Liver (tissue), 9 donors: Measurements from ENCODE around the gene MXRA5. TPM values are rescaled to one million over a fixed set of nuclear protein-coding genes. Genes with fewer than 3 reads are reported as not detected.

Source experiments
- DNase-seq: peaks from one replicate; pipeline ENCODE4 v3.0.0-alpha.2; 2017; ENCODE audit warnings: low spot score
- H3K27ac ChIP-seq, 2 donors: one replicate each; pipeline ENCODE4 v1.7.0; 2013; ENCODE audit warnings: inconsistent platforms in 2 of 2, low read length in 2 of 2, control low read depth in 1 of 2, low read depth in 1 of 2, mild to moderate bottlenecking in 1 of 2
- H3K27me3 ChIP-seq, 4 donors: one replicate each; pipeline versions ENCODE4 v1.6.1 to v1.7.0; 2013; ENCODE audit warnings: low read length in 3 of 4, inconsistent platforms in 1 of 4, mild to moderate bottlenecking in 1 of 4, moderate library complexity in 1 of 4; ENCODE audit not compliant: control insufficient read depth in 4 of 4, insufficient read depth in 4 of 4
- H3K36me3 ChIP-seq, 4 donors: one replicate each; pipeline versions ENCODE4 v1.6.1 to v1.7.0; 2013; ENCODE audit warnings: low read length in 3 of 4, mild to moderate bottlenecking in 3 of 4, low read depth in 1 of 4, moderate library complexity in 1 of 4; ENCODE audit not compliant: control insufficient read depth in 4 of 4, insufficient read depth in 3 of 4
- H3K4me1 ChIP-seq, 4 donors: one replicate each; pipeline versions ENCODE4 v1.6.1 to v1.7.0; 2013; ENCODE audit warnings: low read length in 3 of 4, mild to moderate bottlenecking in 3 of 4, moderate library complexity in 1 of 4; ENCODE audit not compliant: control insufficient read depth in 4 of 4, insufficient read depth in 4 of 4
- H3K4me3 ChIP-seq, 3 donors: one replicate each; pipeline versions ENCODE4 v1.6.1 to v1.7.0; 2013; ENCODE audit warnings: low read length in 3 of 3, control low read depth in 1 of 3, low read depth in 1 of 3, mild to moderate bottlenecking in 1 of 3
- H3K9ac ChIP-seq, 2 donors: one replicate each; pipeline ENCODE4 v1.7.0; 2013; ENCODE audit warnings: low read length in 2 of 2, mild to moderate bottlenecking in 2 of 2, moderate library complexity in 2 of 2, control low read depth in 1 of 2, low read depth in 1 of 2
- H3K9me3 ChIP-seq, 4 donors: one replicate each; pipeline versions ENCODE4 v1.6.1 to v1.7.0; 2013; ENCODE audit warnings: low read length in 3 of 4; ENCODE audit not compliant: control insufficient read depth in 4 of 4
- GABPA ChIP-seq, 2 donors: IDR thresholded peaks in 1 of 2; conservative IDR thresholded peaks in 1 of 2; 2 replicates each; pipeline ENCODE4 v1.6.1; 2016; ENCODE audit warnings: antibody characterized with exemption in 2 of 2, mild to moderate bottlenecking in 1 of 2, moderate library complexity in 1 of 2
- JUND ChIP-seq, 2 donors: IDR thresholded peaks; 2 replicates each; pipeline ENCODE4 v1.6.1; 2016; ENCODE audit warnings: antibody characterized with exemption in 2 of 2
- ZBTB33 ChIP-seq: IDR thresholded peaks from 2 replicates; pipeline ENCODE4 v1.6.1; 2016; ENCODE audit warnings: antibody characterized with exemption
- WGBS: extraction: QIAGEN DNeasy Blood & Tissue Kit; methylation state at CpG from one replicate; pipeline ENCODE4 v1.1.7; 2013; 5-methylcytosine and 5-hydroxymethylcytosine counted together
- polyA plus RNA-seq, 2 donors: library from polyadenylated mRNA; stranded (reverse) in 1 of 2; unstranded in 1 of 2; fragments of 200-250 nt in 1 of 2; fragments of >200 nt in 1 of 2; fragmentation: Nextera tagmentation in 1 of 2; extraction: Ambion mirVana in 1 of 2; gene quantifications; one replicate each; pipeline versions ENCODE4 v1.2.1 to v1.2.3, GENCODE V29; 2013 to 2015
- total RNA-seq, 2 donors: library from RNA; depleted of rRNA; stranded (reverse); fragments of >200 nt; gene quantifications; one replicate each; pipeline ENCODE4 v1.2.3, GENCODE V29; 2014
- donor health status: healthy.
- donor health status: healthy.
- donor health status: healthy.
- donor health status: healthy.
- donor health status: healthy.

Gene MXRA5
- total and polyA plus RNA-seq, 4 donors = 0.32 to 1.3 (median 1.1) TPM

GRCh38 chrX:3263681-3264126 lies 82.7 kb downstream of the MXRA5 start (continued):
- TF ChIP-seq ZBTB33 (no peak), JUND (IDR thresholded peaks at IDR 0.05) (no peak)

- H3K4me1 ChIP-seq = no peaks in the 10 kb centered on the region
- H3K36me3 ChIP-seq = no peaks in the 10 kb centered on the region
- H3K27me3 ChIP-seq = no peaks in the 10 kb centered on the region
- 73% methylated on average over 1 of the region's 1 CpG for WGBS
- no peak overlapping the region for H3K4me3 ChIP-seq
- H3K9ac ChIP-seq = no peak overlapping the region
- H3K27ac ChIP-seq = no peak overlapping the region
- DNase-seq = no peak
- peak in 1 of 2 donors; percentile 14 for TF ChIP-seq JUND (IDR thresholded peaks at IDR 0.05)
- TF ChIP-seq GABPA (IDR thresholded peaks at IDR 0.05 in 1 of 2, conservative IDR thresholded peaks at IDR 0.05 in 1 of 2) = no peak
- peaks cover 0 to 10% (median 4%) of the 10 kb centered on the region in 4 donors for H3K9me3 ChIP-seq
These were observed 83.6 kb downstream of the MXRA5 start for GRCh38 chrX:3262901-3263300.
